OCI-LY7 (cell line): ENCODE results near the gene TBC1D8.

Experiments used
- CTCF ChIP-seq: fragments of 200-600 bp; sonication (generic); conservative IDR thresholded peaks from 2 replicates; pipeline ENCODE4 v1.5.1; 2014; ENCODE audit warnings: mild to moderate bottlenecking, antibody characterized with exemption, low read length, moderate library complexity, mixed read lengths
- EZH2phosphoT487 ChIP-seq: fragments of 200-600 bp; sonication (generic); IDR thresholded peaks from 2 replicates; pipeline ENCODE4 v1.6.1; 2018; ENCODE audit warnings: low read depth, borderline replicate concordance, mild to moderate bottlenecking, mixed run types, antibody characterized with exemption, low read length, moderate library complexity, mixed read lengths

GRCh38 chr2:101164021-101164420, 12.8 kb upstream of the TBC1D8 start:
- TF ChIP-seq CTCF (no peak), EZH2phosphoT487 (no peak)
